HG02884 (cell line): Measurements from ENCODE around the gene TFAP2D.

ENCODE experiments used
- ATAC-seq: cut with Tn5 transposase; IDR thresholded peaks from one replicate; pipeline ENCODE4 v1.9.1; 2021; ENCODE audit warnings: mild to moderate bottlenecking, moderate library complexity; ENCODE audit not compliant: unreplicated experiment

TFAP2D gene

GRCh38 chr6:50818020-50818419 lies 104.7 kb downstream of the TFAP2D start:
- no peak for ATAC-seq

GRCh38 chr6:50818673-50819072 lies 105.3 kb downstream of the TFAP2D start, which contains the start of gene TFAP2B:
Gene TFAP2B, plus strand, starts transcription at chr6:50818871. Its CDS starts 21 bp downstream, at chr6:50818892.
- no peak for ATAC-seq

GRCh38 chr6:50819466-50819903 lies 106.2 kb downstream of the TFAP2D start:
- ATAC-seq = no peak

GRCh38 chr6:50819904-50820868 lies 106.9 kb downstream of the TFAP2D start:
- ATAC-seq = peak; percentile 39

- no peak for ATAC-seq
These were observed 107.5 kb downstream of the TFAP2D start for GRCh38 chr6:50820869-50821264.

- ATAC-seq = no peak
These were observed 108.2 kb downstream of the TFAP2D start for GRCh38 chr6:50821441-50822077.

- no peak for ATAC-seq
These were observed 108.8 kb downstream of the TFAP2D start for GRCh38 chr6:50822078-50822476.
